ENCODE results near the gene SGPP2. TPM values are rescaled to one million over a fixed set of nuclear protein-coding genes. Genes with fewer than 3 reads are reported as not detected.

SGPP2 gene
- total and polyA plus RNA-seq, 2 of the 4 experiments (the other 2 are of a cell fraction): not detected

- TF ChIP-seq ELK1 (IDR thresholded peaks at IDR 0.05; ENCODE audit: borderline replicate concordance, low read depth, low read length): no peak
- no peak for TF ChIP-seq BHLHE40 (IDR thresholded peaks at IDR 0.05; ENCODE audit: low read depth, low read length)
These were observed 138.9 kb downstream of the SGPP2 start (continued) for GRCh38 chr2:222563106-222563718.

- Histone ChIP-seq H2BK5ac (ENCODE audit: low read depth, low read length, poor library complexity, severe bottlenecking) (no peak overlapping the region), H4K20me1 (ENCODE audit: insufficient read depth, low read length) (no peaks in the 10 kb centered on the region), H2BK20ac (ENCODE audit: low read depth, low read length) (no peak overlapping the region), H3K56ac (ENCODE audit: extremely low read depth, insufficient read depth, low read length) (no peak overlapping the region), H2AFZ (replicated peaks; ENCODE audit: low read length, poor library complexity) (no peak overlapping the region), H3K4me1 (ENCODE audit: control insufficient read depth, insufficient read depth, low read length) (no peaks in the 10 kb centered on the region), H3K4ac (ENCODE audit: low read depth, low read length) (no peak overlapping the region), H3K18ac (ENCODE audit: low read depth, low read length) (no peak overlapping the region), H3K79me1 (ENCODE audit: low read depth in 1 of 2, low read length in 2 of 2) (no peaks in the 10 kb centered on the region), H2BK120ac (ENCODE audit: low read depth, low read length) (no peak overlapping the region), H3K4me3 (ENCODE audit: insufficient read depth, low read depth, low read length) (no peak overlapping the region), H3K23ac (ENCODE audit: low read depth, low read length) (no peak overlapping the region), H3K9me3 (ENCODE audit: control insufficient read depth, insufficient read depth, low read length) (no peaks in the 10 kb centered on the region), H3K4me2 (ENCODE audit: low read depth, low read length) (no peak overlapping the region), H2BK15ac (ENCODE audit: low read depth, low read length) (no peak overlapping the region), H4K8ac (ENCODE audit: low read depth in 2 of 2, low read length in 2 of 2) (no peak overlapping the region), H4K91ac (ENCODE audit: insufficient read depth, low read depth, low read length) (no peak overlapping the region), H2AK5ac (ENCODE audit: low read depth, low read length) (no peak overlapping the region), H4K5ac (ENCODE audit: low read depth, low read length) (no peak overlapping the region), H3K27ac (ENCODE audit: insufficient read depth, low read length) (no peak overlapping the region), H3K14ac (replicated peaks; ENCODE audit: low read depth, low read length) (no peak overlapping the region), H3K36me3 (ENCODE audit: control insufficient read depth, insufficient read depth, low read length) (peaks cover 2% of the 10 kb centered on the region; the same call in 1 of the 2 replicates), H3K9ac (ENCODE audit: low read depth, low read length) (no peak overlapping the region), H3K9me1 (ENCODE audit: insufficient read depth, low read length) (no peaks in the 10 kb centered on the region; the same call in 1 of the 2 replicates), H3K27me3 (ENCODE audit: control insufficient read depth, insufficient read depth, low read length) (no peaks in the 10 kb centered on the region), H2AK9ac (replicated peaks; ENCODE audit: low read depth, low read length, poor library complexity) (no peak overlapping the region)
- WGBS, 2 experiments (ENCODE audit: extremely low coverage in 2 of 2, insufficient read length in 1 of 2): 40% methylated on average over 1 of the region's 6 CpGs; no CpG with 5 or more reads in 1 of the 2 experiments
- DNase-seq (no peak), ATAC-seq (ENCODE audit: low read depth) (no peak)
- dilution Hi-C loops (cut with HindIII; ENCODE audit: low sequenced_read_pairs, unreplicated experiment): no loop called here
- ChIA-PET POLR2A (ENCODE audit: unreplicated experiment) (no interaction called here), CTCF (no interaction called here)
- BruUV-seq (replicated peaks): no TSS peak
- intact Hi-C loops (cut with micrococcal nuclease): no loop called here
- TF ChIP-seq FOS (IDR thresholded peaks at IDR 0.05; ENCODE audit: low read depth, low read length) (no peak), NFE2L2 (IDR thresholded peaks at IDR 0.05; ENCODE audit: low read depth, low read length) (no peak), CTCF (conservative IDR thresholded peaks at IDR 0.05; ENCODE audit: low read depth, low read length) (no peak), MXI1 (IDR thresholded peaks at IDR 0.05; ENCODE audit: borderline replicate concordance, low read depth, low read length) (no peak), POLR2A (IDR thresholded peaks at IDR 0.05; ENCODE audit: low read depth, low read length) (no peak), USF2 (IDR thresholded peaks at IDR 0.05; ENCODE audit: low read depth, low read length) (no peak), RFX5 (IDR thresholded peaks at IDR 0.05; ENCODE audit: low read depth, low read length) (no peak), CEBPB (IDR thresholded peaks at IDR 0.05; ENCODE audit: low read depth, low read length) (no peak), MAFK (IDR thresholded peaks at IDR 0.05; ENCODE audit: low read depth, low read length) (no peak)
- in situ Hi-C loops (cut with MboI; ENCODE audit: low sequenced_read_pairs): no loop called here
These were observed 139.6 kb downstream of the SGPP2 start for GRCh38 chr2:222563936-222564335.

Data from IMR-90 (cell line).